Stimulated activated naive CD4-positive, alpha-beta T cell (primary cell): Measurements from ENCODE around the gene PPIE.

Source experiments
- DNase-seq, 6 experiments: peaks; one replicate each; lab custom pipeline; 2025; lab: John Stamatoyannopoulos, UW

Gene PPIE

DNA sequence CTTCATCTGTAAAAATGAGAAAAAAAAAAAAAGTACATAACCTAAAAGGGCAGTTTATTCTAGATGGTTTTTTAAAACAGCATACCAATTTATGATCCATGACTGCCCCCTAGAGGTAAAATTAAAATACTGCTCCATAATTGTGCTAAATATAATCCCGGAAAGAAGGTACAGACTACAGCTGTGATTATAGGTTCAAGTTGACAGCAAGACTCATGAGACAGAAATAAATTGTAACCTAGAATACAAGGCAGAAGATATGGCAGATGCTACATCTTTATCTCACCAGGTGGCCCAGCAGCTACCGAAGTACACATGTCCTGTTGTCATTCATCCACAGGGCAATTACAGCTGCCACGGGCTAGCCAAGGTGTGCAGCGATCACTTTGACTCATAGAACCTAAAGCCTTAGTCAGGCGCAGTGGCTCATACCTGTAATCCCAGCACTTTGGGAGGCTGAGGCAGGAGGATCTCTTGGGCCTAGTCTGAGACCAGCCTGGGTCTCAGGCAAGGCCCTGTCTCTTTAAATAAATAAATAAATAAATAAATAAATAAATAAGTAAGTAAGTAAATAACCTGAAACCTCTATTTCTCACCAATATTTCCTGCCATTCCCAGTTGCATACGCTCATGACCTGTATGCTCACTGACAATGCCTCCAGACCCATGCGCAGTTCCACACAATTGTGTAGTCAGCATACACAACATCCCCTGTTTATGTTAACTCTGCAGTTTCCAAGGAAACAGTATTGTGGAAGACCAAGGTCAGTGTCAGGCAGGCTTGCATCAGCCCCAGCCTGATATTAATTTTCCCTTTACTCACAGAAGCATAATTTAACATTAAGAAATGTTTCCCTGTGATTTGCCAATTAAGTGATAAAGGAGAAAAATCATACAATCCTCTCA is 18.3 kb upstream of the PPIE start:
- DNase-seq = peak in 3 of 6 experiments; percentile 59 to 79 (median 78)

DNA sequence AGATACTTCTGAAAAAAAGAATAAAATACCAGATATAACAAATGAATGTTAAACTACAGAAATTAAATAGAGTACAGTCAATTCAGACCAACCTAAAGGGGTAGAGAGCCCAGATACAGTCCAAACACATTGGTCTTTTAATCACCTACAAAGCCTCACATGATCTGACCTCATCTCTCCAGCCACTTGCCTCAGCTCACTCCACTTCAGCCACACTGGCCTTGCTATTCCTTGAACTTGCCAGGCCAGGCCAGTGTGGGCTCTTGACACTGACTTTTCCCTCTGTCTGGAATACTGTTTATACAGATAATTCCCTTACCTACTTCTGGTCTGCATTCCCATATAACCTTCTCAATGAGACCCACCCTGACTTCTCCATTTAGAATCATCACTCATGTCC is 17.0 kb upstream of the PPIE start:
- DNase-seq = no peak

DNA sequence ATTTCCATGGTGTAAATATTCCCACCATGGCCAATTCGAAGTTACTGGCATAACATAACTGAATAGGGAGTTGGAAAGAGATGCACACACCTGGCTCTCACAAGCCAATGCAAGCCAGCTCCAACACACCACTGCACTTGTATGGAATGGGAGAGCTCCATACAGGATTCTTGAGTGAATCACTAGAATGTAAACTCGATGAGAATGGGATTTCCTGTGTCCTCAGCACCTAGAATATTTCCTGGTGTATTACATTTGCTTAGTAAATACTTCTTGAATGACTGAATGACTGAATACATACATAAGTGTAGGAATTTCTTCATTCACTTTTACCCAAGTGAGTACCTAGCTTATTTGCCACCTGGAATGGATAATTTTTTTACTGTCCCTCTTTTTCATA is 16.2 kb upstream of the PPIE start:
- DNase-seq = no peak

DNA sequence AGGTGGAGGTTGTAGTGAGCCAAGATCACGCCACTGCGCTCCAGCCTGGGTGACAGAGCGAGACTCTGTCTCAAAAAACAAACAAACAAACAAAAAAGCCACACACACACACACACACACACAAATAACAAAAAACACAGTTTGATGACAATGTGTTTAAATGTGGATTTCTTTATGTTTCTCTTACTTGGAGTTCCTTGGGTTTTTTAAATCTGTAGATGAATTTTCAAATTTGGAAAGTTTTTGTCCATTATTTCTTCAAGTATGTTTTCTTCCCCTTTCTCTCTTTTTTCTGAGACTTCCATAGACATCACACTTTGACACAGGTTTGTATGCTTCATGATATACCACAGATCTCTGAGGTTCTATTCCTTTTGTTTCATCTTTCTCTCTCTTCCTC is 12.1 kb upstream of the PPIE start:
- DNase-seq = no peak

DNA sequence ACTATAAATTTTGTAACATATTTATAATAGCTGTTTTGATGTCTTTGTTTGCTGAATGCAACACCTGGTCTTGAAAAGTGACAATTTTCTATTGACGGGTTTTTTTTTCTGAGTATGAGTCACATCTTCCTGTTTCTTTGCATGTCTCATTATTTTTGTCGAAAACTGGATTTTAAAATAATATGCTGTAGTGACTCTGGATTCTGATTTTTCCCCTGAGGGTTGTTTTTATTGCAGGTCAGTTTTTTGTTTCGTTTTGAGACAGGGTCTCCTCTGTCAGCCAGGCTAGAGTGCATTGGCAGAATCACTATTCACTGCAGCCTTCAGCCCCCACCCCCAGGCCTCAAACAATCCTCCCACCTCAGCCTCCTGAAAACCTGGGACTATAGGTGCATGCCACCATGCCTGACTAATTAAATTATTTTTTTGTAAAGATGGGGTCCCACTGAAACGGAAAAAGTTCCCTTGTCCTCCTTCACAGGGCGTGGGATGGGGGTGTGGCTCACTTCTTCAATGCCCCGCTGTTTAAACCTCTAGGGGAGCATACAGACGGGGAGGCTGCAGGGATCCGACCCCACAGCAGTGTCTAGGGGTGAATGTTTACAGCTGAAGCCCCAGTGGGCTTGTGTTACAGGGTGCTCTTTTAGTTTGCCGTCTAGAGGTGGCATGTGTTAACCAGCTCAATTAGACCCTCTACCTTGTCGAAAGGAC is 11.3 kb upstream of the PPIE start:
- no peak for DNase-seq

DNA sequence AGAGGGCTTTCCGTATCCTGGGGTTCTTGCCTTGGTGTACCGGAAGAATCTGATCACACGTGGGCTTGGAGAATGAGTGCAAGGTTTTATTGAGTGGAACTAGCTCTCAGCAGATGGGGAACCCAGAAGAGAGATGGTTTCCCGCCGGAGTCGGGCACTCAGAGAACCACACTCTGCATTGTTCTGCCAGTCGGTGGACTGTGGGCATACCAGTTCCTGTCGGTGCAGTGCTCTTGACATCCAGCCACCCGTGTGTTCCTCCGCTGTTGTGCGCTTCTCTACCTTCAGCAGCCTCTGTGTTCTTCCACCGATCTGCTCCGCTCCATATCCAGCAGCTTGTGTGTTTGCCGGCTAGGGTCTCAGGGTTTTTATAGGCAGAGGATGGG is 10.8 kb upstream of the PPIE start:
- no peak for DNase-seq

DNA sequence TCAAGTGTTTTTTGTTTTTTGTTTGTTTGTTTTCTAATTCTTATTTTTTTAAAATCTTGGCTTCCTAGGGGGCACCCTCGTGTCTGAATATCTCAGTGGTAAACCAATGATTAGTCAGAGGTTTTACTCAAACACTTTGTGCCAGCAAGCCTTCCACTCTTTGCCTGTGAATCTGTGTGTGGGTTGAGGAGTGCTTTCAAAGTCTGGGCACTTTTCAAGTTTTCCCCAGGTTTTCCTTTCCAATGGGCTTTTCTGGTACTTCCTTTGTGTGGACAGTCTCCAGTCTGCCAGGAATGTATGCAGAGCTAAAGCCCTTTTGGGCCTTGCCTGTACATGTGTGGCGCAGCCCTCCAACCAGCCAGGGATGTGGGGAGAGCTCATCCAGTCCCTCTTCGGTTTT is 9.7 kb upstream of the PPIE start:
- no peak for DNase-seq

DNA sequence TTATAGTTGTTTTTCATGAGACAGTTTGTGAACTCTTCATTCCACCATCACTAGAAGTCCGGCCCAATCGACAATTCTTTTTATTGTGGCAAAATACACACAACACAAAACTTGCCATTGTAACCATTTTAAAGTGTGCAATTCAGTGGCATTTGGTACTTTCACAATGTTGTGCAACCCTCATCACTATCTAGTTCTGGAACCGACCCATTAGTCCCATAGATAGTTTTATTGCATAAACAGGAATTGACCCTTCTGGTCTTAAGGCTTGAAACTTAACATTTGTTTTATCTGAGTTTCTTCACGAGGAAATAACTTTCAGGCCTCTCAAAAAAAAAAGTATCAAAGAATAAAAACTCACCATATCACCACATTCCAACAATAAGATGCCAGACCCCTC is 8.8 kb upstream of the PPIE start:
- DNase-seq = no peak

DNA sequence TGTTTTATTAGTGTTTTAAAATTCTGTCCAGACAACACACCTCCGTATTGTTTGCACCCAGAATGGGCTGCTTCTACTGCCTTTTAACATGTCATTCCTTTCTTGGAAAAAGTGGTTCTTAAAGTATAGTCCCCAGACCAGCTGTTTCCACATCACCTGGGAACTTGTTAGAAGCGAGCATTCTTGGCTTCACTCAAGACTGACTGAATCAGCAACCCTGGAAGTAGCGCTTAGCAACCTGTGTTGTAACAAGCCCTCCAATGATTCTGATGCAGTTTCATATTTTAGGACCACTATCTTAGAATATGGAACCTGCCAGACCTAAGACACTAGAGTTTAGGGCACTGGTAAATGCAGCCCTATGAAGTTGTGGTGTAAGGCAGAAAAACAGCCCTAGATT is 6.0 kb upstream of the PPIE start:
- DNase-seq = no peak

DNA sequence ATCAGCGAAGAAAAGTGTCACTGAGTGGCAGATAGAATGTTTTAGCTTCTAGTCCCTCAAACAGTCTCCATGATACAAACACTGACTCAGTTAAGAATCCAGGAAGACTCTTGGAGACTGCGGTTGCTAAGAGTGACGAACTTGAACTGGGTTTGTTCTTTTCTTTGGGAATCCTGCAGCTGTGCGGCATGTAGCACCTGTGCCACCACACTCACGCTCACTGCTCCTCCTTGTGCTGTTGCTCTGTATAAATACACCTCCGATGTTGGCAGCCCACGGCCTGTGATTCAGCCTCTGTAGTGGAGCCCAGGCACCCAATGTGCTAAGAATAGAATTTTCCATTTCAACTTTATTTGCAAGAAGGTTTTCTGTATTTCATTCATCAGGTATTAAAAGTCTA is 5.5 kb upstream of the PPIE start:
- DNase-seq = no peak

DNA sequence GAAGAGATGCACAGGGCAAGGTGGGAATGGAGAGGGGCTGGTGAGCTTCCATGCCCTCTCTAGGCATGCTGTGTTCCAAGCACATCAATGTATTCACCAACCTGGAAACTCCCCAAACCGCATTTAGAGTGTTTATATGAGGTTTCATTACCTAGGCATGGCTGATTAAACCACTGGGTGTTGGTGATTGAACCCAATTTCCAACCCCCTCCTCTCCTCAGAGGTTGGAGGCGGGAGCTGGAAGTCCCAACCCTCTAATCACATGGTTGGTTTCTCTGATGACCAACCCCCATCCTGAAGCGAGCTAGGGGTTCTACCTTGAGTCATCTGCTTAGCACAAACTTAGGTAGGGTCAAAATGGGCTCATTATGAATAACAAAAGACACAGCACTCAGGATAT is 3.0 kb upstream of the PPIE start:
- DNase-seq = no peak

DNA sequence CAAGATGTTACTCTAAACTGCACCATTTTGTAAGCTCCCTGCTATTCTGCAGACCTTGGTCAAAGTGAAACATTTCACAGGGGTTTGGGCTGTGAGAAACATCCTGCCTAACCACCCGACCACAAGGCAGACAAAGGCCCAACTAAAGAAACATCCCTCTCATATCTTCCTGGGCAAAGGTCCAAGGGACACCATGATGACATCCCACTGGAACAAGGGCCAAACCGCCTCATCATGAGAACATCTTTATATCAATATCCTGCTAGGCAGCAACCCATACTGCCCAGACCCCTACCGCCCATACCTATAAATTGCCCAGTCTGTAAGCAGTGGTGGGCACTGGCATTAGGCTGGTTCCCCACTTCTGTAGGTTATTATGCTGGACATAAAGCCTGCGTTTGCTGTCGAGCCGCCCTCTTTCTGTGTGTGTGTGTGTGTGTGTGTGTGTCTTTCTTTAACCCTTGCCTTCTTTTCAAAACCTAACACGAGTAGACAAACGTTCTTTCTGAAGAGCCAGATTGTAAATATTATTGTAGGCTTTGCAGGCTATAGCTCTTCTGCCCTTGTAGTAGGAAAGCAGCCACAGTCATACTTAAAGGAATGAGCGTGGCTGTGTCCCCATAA is 1.0 kb upstream of the PPIE start:
- no peak for DNase-seq

DNA sequence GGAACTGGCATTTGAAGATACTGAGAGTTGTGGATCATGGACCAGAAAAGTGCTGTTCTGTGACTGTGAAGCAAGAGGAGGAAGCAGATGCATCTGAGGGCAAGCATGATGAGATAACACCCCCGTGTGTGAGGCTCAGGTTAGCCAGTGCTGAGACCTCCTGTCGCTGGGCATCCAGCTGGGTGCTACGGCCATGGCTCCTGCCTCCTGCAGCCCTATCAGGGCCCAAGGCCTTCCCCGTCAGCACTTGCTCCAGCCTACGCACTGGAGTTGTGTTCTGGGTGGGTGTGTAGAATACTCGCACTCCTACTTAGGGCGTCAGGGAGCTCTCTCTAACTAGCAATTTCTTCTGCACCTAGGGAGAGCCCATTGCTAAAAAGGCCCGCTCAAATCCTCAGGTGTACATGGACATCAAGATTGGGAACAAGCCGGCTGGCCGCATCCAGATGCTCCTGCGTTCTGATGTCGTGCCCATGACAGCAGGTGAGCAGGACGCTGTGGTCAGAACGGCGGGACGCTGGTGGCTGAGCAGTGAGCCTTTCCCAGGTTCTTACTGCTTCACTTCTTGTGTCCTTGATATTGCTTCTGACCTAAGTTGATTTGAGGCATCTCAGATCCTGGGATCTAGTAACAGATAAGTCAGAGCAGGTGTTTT is 6.5 kb downstream of the PPIE start:
- DNase-seq = no peak

DNA sequence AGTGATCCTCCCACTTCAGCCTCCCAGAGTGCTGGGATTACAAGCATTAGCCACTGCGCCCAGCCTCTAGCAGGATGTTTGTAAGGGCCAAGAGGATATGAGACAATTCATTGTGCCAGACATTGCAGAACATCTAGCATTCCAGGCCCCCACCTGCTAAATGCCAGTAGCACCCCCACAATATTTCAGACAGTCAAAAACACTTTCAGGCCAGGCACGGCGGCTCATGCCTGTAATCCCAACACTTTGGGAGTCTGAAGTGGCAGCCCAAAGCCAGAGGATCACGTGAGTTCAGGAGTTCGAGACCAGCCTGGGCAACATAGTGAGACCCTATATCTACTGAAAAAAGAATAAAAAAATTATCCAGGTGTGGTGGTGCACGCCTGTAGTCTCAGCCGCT is 12.9 kb downstream of the PPIE start:
- DNase-seq = no peak

DNA sequence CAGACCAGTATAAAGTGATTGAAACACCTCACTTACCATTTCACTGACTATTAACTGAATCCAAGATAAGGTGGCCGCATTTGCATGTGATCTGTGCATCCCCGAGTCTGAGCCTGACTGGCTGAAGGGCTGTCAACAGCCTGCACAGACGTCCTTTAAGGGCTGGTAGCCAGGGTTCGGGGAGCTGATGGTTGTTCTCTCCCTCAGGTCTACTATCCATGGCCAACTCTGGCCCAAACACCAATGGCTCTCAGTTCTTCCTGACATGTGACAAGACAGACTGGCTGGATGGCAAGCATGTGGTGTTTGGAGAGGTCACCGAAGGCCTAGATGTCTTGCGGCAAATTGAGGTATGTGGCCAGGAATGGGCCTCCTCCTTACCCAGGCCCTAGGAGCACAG is 14.0 kb downstream of the PPIE start:
- no peak for DNase-seq

DNA sequence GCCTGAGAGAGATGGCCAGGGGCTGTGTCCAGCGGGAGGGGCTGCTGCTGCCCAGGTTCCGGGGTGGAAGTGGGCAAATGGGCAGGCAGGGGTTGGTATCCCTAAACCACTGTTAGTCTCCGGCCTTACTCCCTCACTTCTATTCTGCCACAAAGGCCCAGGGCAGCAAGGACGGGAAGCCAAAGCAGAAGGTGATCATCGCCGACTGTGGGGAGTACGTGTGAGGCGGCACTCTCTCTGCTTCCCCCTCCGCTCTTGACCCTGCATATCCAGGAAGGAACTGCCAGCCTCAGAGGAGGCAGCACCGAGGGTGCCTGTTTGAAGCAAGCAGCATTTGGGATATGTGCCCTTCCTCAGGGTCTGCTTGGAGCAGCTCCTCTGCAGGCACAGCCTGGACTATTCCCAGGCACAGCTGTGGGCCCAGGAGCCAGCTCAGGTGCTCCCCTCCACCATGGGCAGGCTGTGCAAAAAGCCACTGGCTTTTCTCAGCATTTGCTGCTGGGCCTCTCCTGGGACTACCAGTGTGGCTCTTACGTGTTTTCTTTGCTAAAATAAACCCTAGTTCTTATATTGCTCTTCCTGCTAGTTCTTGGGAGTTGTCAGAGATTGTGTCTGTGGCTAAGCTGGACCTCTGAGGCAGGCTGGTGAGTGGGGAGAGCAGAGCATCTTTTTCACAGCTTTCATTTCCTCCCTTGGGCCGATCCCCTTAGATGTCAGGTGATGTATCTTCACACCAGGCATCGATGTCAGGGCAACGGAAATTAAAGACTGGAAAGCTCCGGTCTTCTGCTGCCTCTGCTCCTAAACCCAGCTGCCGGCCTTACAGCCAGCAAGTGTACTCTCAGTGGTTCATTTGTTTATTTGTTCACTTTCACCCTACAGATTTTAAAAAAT is 14.7 kb downstream of the PPIE start:
- no peak for DNase-seq

DNA sequence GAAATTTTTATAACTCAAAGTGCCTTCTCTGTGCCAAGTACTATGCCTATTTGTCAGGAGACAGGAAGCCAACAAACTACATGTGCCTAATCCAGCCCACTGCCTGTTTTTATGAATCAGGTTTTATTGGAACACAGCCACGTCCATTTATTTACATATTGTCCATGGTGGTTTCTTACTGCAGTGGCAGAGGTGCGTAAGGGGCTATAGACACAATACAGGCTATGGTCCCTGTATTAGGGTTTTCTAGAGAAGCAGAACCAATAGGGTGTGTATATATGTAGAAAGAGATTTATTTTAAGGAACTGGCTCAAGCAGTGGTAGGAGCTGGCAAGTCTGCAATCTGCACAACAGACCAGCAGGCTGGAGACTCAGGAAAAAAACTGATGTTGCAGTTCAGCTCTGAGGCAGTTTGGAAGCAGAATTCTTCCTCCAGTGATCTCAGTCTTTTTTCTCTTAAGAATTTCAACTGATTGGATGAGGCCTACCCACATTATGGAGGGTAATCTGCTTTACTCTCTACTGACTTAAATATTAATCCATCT is 15.4 kb downstream of the PPIE start:
- DNase-seq = no peak

DNA sequence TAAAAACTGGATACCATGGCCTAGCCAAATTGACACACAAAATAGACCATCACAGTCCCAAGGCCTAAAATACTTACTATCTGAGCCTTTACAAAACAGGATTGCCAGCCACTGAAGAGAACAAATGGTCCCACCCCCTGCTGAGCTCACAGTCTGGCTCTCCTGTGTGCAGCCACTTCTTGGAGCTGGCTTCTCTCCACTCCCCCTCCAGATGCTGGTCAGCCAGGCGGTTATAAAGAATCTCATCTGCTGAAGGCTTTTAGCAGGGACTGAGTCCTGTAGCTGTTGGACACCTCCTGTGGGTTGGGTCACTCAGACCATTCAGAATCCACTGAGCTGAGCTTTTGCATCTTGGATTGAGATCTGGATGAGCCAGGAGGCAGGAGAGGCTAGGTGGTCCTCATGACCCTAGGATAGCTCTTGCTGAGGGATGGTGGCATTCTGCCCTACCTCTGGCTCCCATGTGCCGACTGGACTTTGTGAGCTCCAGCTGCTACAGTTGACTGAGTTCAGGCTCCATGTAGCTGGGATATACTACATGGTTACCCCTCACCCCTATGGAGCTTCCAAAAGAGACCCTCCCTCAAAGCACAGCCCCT is 16.3 kb downstream of the PPIE start:
- no peak for DNase-seq

DNA sequence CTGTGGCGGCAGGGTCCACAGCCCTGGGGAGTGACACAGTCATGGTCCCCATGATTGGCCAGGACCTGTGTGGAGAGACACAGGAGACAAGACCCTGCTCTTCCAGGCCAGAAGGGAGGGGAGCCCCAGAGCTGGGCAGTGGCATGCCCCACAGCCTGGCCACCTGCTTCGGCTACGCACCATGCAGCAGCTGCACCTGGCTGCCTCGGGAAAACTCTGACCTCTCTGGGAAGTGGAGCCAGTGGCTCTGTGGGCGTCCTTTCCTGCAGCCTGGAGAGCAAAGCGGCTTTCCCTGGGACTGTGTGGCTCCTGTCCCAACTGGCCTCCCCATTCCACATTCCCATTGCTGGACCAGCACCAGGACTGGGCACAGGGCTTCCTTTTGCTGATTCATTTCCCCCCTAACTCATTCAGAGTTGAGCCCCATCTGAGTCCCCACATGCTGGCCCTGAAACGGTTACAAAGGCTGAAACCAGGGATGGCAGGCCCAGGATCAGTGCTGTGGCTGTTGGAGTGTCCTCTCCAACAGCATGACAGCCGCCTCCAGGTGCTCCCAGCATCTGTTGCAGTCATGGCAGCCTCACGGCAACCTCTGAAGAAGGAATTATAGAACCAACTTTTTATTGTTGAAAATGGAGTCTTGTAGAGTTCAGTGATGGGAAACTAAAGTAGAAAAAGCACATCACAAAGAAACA is 17.4 kb downstream of the PPIE start:
- no peak for DNase-seq

DNA sequence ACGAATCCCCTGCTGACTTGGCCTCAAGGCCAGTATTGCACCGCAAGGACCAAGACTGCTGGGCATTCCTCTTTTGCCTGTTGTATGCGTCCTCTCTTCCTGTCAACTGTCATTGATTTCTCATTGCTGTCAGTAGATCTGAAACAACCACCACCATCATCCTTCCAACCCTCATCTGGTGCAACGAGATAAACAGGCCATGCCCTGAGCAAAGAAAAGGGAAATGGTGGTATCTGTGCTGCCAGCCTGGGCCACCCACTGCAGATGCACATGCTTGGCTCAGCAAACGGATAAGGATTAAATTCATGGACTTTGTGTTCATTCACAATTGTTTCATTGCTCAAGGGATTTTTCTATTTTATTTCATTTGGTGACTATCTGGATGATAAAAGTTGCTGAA is 18.8 kb downstream of the PPIE start:
- no peak for DNase-seq
